Measurements from ENCODE around the gene SUPT16H.

Gene SUPT16H

DNA sequence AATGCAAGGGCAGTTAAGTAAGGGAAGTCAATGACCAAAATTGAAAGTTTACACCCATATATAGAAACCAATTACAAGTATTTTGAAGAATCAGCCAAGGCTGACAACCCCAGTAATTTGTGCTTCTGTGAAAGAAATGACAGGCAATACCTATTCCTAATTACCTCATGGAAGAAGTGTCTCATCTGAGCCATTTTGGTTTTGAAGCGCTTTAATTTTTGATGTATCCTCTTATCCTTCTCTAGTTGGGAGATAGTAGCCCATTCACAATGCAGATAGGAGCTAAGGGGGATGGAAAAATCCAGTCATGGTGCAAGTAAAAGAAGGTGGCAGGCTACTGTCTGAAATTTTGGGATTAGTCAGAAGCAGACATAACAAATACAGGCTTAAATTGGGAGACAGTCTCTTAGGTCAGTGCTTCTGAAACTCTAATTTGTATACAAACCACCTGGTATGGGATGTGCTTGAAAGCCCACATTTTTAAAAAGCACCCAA is 30.4 kb upstream of the SUPT16H start:
- DNase-seq (ENCODE audit: low read depth) = no peak
- TF ChIP-seq, protein P1, sequence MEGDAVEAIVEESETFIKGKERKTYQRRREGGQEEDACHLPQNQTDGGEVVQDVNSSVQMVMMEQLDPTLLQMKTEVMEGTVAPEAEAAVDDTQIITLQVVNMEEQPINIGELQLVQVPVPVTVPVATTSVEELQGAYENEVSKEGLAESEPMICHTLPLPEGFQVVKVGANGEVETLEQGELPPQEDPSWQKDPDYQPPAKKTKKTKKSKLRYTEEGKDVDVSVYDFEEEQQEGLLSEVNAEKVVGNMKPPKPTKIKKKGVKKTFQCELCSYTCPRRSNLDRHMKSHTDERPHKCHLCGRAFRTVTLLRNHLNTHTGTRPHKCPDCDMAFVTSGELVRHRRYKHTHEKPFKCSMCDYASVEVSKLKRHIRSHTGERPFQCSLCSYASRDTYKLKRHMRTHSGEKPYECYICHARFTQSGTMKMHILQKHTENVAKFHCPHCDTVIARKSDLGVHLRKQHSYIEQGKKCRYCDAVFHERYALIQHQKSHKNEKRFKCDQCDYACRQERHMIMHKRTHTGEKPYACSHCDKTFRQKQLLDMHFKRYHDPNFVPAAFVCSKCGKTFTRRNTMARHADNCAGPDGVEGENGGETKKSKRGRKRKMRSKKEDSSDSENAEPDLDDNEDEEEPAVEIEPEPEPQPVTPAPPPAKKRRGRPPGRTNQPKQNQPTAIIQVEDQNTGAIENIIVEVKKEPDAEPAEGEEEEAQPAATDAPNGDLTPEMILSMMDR (IDR thresholded peaks at IDR 0.05; ENCODE audit: low read depth, low read length, missing control alignments) = no peak
- in situ Hi-C loops (cut with HindIII; ENCODE audit: low sequenced_read_pairs) = no loop called here
- no peak overlapping the region for H3K4me3 ChIP-seq (ENCODE audit: low read depth, low read length)

DNA sequence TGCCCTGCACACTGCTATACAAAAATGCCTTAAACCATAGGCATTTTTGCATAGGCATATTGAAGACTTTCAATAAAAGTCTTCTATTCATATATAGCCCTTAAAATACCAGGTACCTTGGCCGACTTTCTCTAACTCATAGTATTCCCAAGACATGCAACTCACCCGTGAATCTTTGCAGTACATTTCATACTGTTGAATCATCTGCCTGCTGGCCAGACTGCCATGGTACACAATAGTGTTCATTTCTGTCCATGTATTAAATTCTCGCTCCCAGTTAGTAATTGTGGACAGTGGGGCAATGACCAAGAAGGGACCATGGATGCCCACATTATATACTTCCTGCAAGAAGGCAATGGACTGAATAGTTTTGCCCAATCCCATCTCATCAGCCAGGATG is 24.3 kb upstream of the SUPT16H start:
- TF ChIP-seq, protein P1 (IDR thresholded peaks at IDR 0.05; ENCODE audit: low read depth, low read length, missing control alignments) = no peak
- peak; percentile 15 for DNase-seq (ENCODE audit: low read depth)
- no peak overlapping the region for H3K4me3 ChIP-seq (ENCODE audit: low read depth, low read length)
- in situ Hi-C loops (cut with HindIII; ENCODE audit: low sequenced_read_pairs) = loop anchor here (10.0 kb wide), 1 partner anchor 203 kb away; no protein-coding TSS in a partner anchor

DNA sequence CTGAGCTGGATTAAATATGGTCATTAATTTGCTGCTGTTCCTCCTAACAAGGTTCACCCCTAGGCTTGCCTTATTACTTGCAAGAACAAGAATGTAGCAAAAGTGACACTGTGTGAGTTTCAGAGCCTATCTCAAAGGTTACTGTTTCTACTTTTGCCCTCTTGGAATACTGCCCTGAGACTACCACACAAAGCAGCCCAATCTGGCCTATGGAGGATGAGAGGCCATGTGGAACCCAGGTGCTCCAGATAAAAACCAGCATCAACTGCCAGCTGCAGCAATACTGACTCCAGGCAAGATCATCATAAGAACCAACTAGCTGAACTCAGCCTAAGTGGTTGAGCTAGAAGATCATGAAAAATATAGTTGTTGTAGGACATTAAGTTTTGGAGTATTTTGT is 22.4 kb upstream of the SUPT16H start:
- TF ChIP-seq, protein P1 (IDR thresholded peaks at IDR 0.05; ENCODE audit: low read depth, low read length, missing control alignments) = no peak
- in situ Hi-C loops (cut with HindIII; ENCODE audit: low sequenced_read_pairs) = loop anchor here (10.0 kb wide), 1 partner anchor 201 kb away; no protein-coding TSS in a partner anchor
- H3K4me3 ChIP-seq (ENCODE audit: low read depth, low read length) = no peak overlapping the region
- DNase-seq (ENCODE audit: low read depth) = no peak

DNA sequence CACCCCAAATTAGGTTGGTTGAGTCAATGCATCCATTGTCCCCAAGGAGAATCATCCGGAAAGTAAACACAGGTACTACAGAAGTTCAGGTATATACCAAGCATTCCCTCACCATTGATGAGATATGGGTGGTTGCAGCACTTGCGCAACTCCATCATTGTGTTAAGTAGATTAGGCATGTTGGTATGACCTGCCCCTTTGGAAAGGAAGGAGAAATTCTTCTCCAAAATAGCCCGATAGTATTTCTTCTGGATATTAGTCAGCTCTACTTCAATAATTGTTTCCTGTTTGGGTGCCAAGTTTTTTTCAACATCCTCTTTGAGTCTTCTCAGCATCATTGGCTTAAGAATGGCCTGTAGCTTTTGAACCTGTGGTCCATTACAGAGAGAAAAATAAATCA is 21.3 kb upstream of the SUPT16H start:
- in situ Hi-C loops (cut with HindIII; ENCODE audit: low sequenced_read_pairs) = loop anchor here (10.0 kb wide), 1 partner anchor 200 kb away; no protein-coding TSS in a partner anchor
- TF ChIP-seq, protein P1 (IDR thresholded peaks at IDR 0.05; ENCODE audit: low read depth, low read length, missing control alignments) = no peak
- H3K4me3 ChIP-seq (ENCODE audit: low read depth, low read length) = no peak overlapping the region
- DNase-seq (ENCODE audit: low read depth) = no peak

DNA sequence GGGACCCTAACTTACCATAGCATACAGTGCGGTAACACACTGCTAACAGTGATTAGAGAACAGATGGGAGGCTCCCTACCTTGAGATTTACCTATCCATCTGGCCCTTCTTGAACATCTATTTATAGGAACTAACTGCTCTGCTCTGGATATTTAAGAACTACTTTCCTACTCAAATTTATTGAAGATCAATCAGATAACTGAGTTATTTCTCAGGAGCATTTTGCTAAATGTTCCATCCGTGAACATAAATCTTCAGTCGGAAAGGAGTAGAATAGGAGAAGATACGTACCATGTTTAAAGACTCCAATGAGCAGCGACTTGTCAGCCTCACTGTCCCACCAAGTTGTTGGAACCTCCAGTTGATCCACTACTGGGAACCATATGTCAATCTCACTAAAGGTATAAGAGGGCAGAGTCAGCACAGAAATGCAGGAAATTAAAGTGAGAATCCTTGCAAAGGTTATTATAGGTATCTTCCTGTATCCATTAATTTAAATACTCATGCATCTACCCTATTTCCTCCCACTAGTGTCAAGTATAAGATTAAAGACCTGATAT is 15.6 kb upstream of the SUPT16H start:
- in situ Hi-C loops (cut with HindIII; ENCODE audit: low sequenced_read_pairs) = no loop called here
- no peak overlapping the region for H3K4me3 ChIP-seq (ENCODE audit: low read depth, low read length)
- TF ChIP-seq, protein P1 (IDR thresholded peaks at IDR 0.05; ENCODE audit: low read depth, low read length, missing control alignments) = no peak
- DNase-seq (ENCODE audit: low read depth) = no peak

DNA sequence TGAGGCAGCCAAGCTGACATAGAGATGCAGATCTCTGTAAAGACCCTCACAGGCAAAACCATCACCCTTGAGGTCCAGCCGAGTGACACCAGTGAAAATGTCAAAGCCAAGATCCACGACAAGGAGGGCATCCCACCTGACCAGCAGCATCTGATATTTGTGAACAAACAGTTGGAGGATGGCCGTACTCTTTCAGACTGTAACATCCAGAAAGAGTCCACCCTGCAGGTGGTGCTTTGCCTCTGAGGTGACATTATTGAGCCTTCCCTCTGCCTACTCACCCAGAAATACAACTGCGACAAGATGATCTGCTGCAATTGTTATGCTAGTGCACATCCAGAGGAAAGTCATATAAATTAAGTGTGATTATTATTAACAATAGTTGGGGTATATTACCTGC is 15.1 kb upstream of the SUPT16H start:
- in situ Hi-C loops (cut with HindIII; ENCODE audit: low sequenced_read_pairs) = no loop called here
- TF ChIP-seq, protein P1 (IDR thresholded peaks at IDR 0.05; ENCODE audit: low read depth, low read length, missing control alignments) = no peak
- no peak overlapping the region for H3K4me3 ChIP-seq (ENCODE audit: low read depth, low read length)
- DNase-seq (ENCODE audit: low read depth) = no peak

Measured in astrocyte of the cerebellum (primary cell).